Right lobe of liver (tissue), 4 donors: ENCODE results near the gene IGF2BP3.

ENCODE experiments used
- POLR2A ChIP-seq: fragments of 450-650 bp; IDR thresholded peaks from one replicate; pipeline ENCODE4 v1.6.1; 2017; ENCODE audit warnings: antibody characterized with exemption, mild to moderate bottlenecking
- TF ChIP-seq, protein P1 (sequence below), 4 donors: fragments of 200-600 bp in 3 of 4; fragments of 450-650 bp in 1 of 4; IDR thresholded peaks; one replicate each; pipeline versions ENCODE4 v1.5.1 to v1.8.0; 2016 to 2022; ENCODE audit warnings: antibody characterized with exemption in 4 of 4, mild to moderate bottlenecking in 2 of 4
- donor health status: DM: no; HTN: no; CAD: no.
- donor health status: DM: no; HTN: no; CAD: no.
- donor health status: DM: no; HTN: yes; CAD: no.

DNA sequence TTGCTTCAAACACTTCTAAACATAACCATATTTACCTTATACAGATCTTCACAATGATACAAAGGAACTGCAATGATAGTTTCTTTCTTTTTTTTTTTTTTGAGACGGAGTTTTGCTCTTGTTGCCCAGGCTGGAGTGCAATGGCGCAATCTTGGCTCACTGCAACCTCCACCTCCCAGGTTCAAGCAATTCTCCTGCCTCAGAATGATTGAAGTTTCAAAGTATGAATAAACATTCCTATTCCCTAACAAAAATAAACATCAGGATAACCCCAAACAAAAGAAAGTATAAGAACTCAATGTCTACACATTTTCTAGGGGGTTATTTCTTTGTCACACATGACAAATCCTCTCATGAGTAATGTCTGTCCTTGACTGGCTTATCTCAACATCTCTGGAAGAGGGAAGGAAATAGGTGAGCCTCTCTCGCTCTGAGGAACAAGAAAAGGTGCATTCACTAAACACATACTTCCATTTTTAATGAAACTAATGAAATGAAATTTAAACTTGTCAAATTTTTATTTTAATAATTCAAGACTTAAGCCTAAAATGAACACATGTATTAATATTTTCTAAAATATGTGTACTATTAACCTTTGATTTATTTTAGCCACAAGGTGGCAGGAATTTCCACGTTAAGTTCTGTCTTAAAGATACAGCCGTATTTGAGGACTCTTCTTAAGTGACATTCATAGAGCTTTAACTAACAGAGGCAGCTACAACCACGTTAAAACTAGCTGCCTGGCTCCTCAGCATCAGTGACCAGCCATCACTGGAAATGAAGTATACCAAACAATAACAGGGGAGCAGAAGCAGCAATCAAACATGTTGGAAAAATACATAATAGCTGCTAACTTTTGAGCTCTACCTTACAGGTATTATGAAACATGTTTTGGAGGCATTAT, 112.8 kb downstream of the IGF2BP3 start:
- TF ChIP-seq, protein P1, sequence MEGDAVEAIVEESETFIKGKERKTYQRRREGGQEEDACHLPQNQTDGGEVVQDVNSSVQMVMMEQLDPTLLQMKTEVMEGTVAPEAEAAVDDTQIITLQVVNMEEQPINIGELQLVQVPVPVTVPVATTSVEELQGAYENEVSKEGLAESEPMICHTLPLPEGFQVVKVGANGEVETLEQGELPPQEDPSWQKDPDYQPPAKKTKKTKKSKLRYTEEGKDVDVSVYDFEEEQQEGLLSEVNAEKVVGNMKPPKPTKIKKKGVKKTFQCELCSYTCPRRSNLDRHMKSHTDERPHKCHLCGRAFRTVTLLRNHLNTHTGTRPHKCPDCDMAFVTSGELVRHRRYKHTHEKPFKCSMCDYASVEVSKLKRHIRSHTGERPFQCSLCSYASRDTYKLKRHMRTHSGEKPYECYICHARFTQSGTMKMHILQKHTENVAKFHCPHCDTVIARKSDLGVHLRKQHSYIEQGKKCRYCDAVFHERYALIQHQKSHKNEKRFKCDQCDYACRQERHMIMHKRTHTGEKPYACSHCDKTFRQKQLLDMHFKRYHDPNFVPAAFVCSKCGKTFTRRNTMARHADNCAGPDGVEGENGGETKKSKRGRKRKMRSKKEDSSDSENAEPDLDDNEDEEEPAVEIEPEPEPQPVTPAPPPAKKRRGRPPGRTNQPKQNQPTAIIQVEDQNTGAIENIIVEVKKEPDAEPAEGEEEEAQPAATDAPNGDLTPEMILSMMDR (IDR thresholded peaks at IDR 0.05) = peak; percentile 18 to 45 (median 37)
- no peak for TF ChIP-seq POLR2A
